Fibroblast of the conjunctiva (primary cell): ENCODE measurements around the gene STX18.
"Not testable (repeated sequence)": the region's sequence is repeated elsewhere in the genome, so short reads cannot be mapped to it uniquely, and the experiment has no call there.

Source experiments
- DNase-seq: peaks from one replicate; pipeline ENCODE4 v3.0.0-alpha.2; 2010; ENCODE audit warnings: low read depth

The STX18 gene

DNA sequence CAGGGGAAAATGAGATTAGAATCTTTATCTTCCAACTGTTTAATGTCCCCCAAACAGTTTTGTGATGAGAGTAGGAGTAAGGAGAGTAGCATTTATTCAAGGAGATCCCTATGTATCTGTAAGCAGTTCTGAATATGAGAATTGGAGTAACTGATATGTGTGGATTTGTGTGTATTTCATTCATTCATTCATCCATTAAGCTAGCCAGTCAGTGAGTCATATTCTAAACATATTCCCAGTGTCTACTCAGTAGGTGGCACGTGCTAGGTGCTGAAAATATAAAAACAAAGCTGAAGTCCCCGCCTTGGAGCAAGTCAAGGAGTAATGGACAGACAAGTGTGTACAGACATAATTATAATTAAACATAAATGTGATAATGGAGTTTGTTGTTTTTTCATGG, 12.4 kb upstream of the STX18 start:
- no peak for DNase-seq

DNA sequence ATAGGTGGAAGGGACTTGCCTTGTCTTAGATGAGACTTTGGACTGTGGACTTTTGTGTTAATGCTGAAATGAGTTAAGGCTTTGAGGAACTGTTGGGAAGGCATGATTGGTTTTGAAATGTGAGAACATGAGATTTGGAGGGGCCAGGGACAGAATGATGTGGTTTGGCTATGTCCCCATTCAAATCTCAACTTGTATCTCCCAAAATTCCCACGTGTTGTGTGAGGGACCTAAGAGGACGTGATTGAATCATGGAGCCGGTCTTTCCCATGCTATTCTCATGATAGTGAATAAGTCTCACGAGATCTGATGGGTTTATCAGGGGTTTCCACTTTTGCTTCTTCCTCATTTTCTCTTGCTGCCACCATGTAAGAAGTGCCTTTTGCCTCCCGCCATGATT, 10.2 kb upstream of the STX18 start:
- DNase-seq, result not testable (repeated sequence)

DNA sequence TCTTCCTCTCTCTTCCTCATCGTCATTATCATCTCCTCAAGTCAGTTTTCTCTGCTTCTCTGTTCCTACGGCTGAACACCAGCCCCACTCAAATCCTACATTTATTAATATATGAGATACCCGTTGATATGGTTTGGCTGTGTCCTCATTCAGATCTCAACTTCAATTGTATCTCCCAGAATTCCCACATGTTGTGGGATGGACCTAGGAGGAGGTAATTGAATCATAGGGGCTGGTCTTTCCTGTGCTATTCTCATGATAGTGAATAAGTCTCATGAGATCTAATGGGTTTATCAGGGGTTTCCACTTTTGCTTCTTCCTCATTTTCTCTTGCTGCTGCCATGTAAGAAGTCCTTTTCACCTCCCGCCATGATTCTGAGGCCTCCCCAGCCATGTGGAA, 8.3 kb upstream of the STX18 start:
- not testable (repeated sequence) for DNase-seq

DNA sequence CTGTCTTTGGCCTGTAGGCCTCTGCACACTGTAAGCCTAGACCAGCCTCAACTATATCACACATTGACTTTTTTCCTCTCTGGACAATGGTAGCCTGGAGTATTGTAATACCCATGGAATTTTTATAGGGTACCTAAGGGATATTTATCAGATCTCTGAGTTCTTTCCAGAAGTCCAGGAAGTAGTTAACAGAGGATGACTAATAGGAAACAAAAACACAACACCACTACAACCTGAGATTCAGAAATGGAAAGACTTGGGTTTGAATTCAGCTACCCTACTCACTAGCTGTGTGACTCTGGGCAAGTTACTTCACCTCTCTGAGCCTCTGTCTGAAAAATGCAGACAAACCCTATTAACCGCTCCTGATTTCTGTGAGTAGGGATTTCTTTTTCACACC, 7.7 kb upstream of the STX18 start:
- no peak for DNase-seq

DNA sequence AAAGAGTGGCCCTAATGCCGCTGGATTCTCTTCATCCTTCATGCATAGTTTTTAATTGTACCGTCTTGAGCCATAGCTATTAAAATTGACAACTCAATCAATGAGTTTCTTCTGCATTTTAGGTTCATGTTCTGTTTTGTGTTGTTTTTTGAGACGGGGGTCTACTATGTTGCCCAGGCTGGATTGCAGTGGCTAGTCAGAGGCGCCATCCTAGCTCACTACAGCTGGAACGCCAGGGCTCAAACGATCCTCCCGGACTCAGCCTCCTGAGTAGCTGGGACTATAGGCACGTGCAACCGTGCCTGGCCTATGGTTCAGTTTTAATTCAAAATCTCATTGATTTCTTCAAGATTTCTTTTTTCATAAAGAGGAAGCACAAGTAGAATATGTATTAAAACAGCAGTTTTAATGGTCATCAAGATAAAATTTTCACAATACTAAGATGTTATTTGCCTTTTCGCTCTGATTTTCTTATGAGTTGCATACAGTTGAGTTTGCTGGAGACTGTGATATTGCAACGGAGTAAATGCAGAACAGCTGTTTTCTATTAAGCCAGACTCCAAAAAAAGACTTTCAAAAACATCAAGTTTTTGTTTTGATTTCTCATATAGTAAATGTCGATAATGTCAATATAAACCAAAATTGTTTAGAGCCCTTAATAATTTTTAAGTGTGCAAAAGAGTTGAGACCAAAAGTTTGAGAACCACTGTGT, 1.1 kb upstream of the STX18 start:
- DNase-seq, result no peak

DNA sequence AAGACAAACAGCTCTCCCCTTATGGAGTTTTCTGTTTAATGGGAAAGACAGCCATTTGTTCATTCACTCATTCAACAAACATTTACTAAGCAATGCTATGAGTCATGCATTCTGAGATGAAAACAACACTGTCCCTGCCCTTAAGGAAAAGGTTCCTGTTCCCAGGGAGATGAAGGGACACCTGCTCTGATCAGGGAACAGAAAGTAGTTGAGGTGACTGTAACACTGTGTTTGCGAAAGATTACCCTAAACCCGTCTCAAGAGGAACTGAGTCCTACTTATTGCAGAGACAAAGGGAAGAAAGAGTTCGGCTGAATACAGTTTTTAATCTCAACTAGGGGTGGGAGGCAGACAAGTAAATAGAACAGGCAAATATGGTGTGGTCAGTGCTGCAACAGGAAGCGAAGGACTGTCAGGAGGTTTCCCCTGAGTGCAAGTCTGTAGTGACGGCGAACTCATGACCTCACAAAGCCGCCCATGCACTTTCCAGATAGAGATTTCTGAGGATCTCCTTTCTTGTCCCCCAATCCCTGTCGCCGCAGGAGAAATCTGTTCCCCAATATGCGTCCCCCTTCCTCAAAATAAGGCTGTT, 712 bp downstream of the STX18 start:
- no peak for DNase-seq

DNA sequence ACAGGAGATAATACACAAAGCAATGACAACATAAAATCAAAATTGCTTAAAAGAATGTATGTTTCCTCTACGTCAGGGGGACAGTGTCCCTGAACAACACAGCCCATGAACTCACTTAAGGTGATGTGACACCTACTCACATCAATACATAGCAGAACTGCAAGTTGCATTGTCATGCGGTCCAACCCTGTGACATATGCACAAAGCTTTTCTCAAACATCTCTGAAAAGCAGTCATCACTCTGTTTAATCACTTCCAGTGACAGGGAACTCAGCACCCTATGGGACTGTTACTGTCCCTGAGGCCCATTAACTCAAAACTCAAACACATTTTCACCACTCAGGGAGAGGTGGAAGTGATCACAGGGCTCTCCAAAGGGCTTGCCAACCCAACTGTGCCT, 2.4 kb downstream of the STX18 start:
- DNase-seq, result no peak

DNA sequence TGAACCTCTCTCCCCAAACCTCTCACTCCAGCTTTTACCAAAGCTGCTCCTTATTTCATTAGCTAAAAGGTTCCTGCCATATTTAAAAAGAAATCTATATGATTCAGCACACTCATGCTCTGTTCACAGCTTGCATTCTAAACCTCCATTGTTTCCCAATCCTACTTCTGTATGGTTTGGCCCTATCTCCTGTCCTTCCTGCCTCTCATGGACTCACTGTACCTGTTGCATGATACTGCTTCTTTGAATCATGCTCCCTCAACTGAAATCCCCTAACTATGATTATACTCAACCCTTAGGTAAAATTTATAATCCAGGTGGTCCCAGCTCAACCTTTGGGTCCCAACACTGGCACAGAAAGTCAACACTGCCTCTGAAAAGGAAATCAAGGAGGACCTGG, 6.3 kb downstream of the STX18 start:
- no peak for DNase-seq

DNA sequence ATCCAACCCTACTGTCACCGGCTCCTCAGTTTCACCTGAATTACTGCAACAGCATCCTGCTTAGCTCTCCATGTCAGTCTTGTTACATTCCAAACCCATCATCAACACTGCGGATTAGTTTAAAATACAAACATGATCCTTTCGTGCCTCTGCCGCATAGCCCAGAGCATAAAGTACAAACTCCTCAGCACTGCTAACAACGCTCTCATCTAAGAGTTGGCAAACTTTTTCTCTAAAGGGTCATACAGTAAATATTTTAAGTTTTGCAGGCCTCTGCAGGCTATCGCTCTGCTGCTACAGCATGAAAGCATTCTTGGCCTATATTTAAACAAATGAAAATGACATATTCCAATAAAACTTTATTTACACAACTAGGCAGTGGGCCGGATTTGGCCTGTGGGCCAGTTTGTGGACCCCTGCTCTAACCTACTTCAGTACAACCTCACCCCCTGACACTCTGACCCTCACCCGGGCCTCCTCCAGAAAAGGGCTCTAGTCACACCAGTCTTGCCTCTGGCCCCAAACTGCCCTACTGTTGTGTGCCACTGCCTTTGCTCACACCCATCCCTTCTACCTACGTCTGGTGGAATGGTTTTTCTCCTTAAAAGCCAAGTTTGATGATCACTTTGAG, 7.2 kb downstream of the STX18 start:
- no peak for DNase-seq

DNA sequence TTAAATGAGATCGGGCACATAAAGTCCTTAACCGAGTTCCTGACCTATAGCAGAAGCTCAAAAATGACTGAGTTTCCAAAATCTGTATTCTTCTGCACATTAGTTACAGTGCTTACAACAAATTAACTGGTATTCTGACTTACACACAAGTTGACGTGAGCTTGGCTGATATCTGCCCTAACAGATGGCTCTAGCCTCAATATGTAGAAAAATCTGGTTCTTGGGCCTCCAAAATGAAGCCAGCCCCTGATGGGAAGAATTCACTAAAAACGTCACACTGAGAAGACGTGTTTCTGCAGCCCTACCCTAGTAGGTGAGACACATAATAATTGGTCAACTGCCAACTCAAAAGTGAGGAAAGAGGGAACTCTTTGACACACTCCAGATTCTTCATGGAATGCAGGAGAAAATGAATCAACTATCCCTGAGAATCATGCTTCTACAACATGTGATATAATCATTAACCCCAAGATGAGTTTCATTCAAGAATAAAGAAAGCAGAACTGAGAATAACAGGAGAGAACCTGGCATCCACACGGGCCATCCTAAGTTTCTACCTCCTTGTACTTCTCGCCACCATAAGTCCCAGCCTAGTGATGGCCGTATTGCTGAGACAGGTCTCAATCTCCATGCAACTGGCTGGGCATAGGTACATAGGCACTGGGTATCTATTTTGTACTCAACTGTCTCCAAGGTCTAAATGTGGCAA, 8.2 kb downstream of the STX18 start:
- no peak for DNase-seq

DNA sequence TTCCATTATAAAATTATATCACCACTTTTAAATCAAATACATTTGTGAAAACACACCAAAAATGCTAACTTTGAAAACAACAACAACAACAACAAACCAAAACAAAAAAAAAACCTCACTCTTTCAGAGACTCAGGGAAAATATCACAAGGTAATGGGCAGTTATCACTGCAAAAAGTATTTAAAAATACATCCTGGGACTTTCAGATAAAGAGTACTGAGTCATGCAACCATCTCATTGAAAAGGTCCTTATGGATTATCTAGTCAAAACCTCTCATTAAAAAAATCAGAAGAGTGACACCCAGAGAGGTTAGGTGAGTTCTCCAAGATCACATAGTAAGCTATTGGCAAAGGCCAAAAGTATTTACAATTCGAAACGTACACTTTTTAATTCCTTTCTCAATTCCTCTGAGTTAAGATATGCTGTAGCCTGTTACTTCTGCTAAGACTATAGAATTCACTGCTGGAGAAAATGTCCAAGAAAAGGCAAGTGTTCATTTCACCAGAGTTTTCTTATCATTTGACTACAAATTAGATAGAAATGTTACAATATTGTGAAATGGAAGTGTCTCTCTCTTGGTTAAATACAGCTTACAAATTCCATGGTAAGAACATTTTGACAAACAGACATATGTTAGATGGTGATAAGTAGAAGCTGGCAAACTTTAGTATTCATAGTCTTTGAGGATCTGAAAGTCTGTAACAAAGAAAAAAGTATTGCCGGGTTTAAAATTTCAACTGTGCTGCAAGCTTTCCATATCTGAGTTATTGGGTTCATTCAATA, 9.3 kb downstream of the STX18 start:
- DNase-seq, result no peak

DNA sequence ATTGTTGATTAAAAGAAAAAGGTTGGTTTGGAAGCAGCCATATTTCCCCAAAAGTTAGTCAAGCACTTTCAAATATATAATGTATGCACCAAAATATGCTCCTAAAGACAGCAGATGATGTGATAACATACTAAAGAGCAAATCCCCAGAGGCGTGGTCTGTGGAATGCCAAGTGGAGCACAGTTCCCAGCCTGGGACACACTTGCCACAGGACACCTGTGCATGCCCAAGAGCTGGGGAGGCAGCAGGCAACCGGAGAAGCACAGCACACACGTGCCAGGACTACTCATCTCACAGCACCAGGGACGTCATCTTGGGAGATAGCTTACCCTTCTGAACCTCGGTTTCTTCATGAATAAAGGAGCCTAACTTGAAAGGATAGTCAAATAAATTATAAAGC, 12.5 kb downstream of the STX18 start:
- DNase-seq, result no peak

DNA sequence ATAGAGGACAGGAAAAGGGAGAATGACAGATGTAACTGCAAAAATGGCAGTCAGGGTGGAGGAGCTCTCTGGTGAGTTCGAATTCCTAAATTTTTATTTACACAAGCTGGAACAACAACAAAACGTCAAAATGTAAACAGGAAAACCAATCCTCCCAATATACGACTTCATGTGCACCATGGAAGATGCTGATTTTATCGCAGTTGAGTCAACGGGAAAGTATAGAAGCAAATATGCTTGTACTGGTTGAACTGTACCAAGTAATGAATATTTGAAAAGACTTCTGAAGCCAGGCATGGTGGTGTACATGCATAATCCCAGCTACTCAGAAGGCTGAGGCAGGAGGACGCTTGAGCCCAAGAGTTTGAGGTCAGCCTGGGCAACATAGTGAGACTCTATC, 15.4 kb downstream of the STX18 start:
- no peak for DNase-seq

DNA sequence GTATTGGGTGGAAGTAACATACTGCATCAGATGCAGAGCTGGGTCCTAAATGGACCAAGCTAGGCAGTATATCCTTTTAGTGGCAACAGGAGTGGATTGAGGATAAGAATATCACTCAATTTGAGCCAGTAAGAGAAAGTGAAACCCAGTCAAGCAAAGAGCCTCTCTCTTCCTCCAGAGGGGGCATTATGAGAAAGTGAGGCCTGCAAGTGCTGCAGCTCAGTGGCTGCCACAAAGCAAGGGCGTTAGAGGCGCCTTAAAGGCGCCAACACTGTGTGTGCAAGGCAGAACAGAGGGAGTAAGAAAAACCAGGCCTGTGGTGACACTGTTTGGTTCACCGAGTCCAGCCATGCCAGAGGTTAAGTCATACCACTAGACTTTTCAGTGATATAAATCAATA, 17.5 kb downstream of the STX18 start:
- no peak for DNase-seq

DNA sequence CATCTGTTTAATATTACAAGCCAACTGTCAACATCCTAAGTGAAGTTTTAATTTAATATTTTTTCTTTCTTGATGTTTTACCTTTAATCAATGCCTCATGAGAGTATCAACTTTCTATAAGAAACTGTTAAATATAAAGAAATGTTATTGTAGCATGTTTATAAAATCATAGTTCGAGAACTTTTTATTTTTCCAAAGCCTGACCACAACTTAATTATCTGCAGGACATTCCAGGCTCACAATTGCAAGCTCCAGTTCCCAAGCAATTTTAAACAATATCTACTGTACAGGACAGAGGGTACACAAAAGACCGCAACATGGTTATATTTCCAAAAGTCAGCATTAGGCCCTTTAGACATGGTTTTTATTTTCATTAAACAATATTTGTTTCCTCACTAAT, 20.1 kb downstream of the STX18 start:
- no peak for DNase-seq

DNA sequence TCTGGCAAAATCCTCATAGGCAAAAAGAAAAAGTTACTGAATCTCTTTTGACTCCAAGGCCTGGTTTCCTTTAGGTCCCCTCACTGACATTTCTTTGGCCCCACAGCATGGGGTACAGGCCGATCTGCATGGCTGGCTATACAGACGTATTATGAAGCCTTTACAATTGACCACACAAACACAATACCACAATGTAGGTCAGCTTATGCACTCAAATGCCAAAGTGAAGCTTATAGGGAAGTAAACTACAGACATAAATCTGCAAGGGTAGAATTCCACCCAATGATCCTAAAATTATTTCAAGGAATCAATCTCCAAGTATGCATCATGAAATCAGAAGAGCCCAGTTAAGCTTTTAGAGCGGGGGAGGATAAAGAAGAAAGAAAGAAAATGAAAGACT, 20.7 kb downstream of the STX18 start:
- DNase-seq, result no peak

DNA sequence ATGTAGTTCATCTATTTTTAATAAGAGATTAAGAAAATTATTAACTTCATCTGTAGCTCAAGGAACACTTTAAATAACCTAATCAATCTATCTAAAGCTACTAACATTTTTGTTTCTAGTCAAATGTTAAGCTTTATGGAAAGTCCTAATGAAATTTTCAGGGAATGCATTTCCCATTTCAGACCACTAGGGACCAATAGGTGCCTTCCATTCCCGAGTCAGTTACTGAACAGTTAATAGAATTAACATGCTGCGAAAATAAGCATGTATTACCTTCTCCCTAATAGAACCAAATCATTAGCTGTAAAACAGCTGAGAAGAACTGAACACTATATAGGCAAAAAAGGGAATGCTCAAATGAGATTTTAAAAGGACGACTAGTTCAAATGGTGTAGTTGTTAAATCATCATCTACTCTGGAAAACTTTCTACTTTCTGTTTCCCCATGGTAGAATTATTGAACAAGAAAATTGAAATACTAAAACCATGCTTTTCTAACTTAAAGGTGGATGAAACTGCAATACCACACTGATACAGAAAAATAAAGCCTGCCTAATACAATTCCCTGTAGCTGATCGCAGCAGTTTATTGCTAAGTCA, 22.5 kb downstream of the STX18 start:
- DNase-seq, result no peak

DNA sequence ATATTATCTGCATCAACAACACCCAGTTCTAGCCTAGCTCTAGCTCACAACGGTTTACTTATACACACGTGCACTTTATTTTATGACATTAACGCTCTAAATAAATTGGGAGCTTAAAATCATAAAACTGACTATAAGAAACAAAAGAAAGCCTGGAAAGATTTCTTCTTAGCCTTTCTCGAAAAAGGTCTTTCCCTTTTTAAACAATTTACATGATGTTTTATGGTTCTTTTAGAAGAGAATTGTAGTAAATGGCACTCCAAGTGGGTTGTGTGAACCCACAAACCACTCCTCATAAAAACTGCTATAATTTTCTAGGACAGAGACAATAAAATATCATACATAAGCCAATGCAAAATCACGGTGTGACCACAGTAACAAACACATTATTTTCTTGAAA, 23.1 kb downstream of the STX18 start:
- no peak for DNase-seq

DNA sequence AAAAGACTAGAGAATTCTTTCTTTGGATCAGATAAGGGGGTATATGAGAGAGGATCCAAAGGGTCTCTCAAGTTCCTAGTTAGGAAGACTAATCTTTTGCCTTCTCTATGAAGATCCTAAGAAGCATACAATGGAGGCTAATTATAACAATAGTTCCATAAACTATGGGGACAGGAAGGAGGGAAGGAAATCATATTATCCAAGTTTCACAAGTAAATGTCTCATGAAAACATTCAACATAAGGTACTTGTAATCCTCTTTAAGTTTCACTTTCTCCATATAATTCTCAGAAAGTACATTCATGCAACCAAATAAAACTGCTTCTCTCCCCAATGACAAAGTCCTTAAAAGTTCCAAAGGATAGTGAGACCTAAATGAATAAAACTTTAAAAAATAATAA, 27.1 kb downstream of the STX18 start:
- no peak for DNase-seq

DNA sequence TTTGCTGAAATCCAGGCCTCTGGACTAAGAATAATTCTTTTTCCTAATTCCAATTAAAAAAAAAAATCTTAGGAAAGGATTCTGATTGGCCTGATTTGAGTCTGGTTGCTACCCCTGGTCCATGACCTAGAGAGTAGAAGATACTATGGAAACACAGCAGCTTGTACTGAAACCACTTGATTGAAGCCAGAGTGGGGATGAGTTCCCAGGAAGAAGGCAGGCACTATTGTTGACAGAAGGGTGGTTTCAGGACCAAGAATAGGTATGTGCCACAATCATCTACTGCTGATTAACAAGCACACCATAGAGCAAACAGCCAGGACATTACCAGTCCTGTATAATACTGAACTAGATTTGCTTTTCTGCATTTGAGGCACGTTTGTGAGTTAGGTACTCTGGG, 29.6 kb downstream of the STX18 start:
- DNase-seq, result no peak

DNA sequence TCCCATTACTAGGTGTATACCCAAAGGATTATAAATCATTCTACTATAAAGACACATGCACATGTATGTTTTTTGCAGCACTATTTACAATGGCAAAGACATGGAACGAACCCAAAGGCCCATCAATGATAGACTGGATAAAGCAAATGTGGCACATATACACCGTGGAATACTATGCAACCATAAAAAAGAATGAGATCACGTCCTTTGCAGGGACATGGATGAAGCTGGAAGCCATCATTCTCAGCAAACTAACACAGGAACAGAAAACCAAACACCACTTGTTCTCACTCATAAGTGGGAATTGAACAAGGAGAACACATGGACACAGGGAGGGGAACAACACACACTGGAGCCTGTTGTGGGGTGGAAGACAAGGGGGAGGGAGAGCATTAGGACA, 31.2 kb downstream of the STX18 start:
- not testable (repeated sequence) for DNase-seq

DNA sequence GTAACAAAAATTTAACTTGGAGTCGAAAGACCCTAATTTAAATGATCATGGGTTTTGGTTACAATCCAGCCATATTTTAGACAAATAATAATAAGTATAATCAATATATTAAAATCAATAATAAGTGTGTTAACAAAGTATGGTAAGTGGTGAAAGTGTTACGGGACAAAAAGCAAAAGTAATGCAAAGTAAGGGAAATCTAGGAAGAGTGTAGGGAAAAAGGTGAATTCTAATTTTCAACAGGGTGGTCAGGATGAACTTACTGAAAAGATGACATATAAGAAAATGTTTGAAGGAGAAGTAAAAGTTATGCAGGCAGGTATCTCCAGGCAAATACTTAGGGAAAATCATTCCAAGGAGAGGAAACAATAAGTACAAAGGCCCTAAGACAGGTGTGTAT, 32.3 kb downstream of the STX18 start:
- DNase-seq, result no peak
